Spleen (tissue), 11 donors: ENCODE measurements around the gene TUBD1. TPM values are rescaled to one million over a fixed set of nuclear protein-coding genes. Genes with fewer than 3 reads are reported as not detected.
"Not testable (repeated sequence)": the region's sequence is repeated elsewhere in the genome, so short reads cannot be mapped to it uniquely, and the experiment has no call there.

Source experiments
- DNase-seq: peaks from one replicate; pipeline ENCODE4 v3.0.0-alpha.2; 2020
- H3K27ac ChIP-seq, 8 donors: fragments of 200-600 bp; sonication (generic) in 7 of 8; 1 replicate in 4 of 8; 2 replicates in 4 of 8; pipeline versions ENCODE4 v1.5.0 to v1.8.0; 2016 to 2021; ENCODE audit warnings: inconsistent platforms in 4 of 8, mild to moderate bottlenecking in 4 of 8, moderate library complexity in 1 of 8
- H3K27me3 ChIP-seq, 7 donors: fragments of 200-600 bp; sonication (generic) in 6 of 7; replicated peaks in 1 of 7; 1 replicate in 4 of 7; 2 replicates in 3 of 7; pipeline versions ENCODE4 v1.5.0 to v1.8.0; 2016 to 2021; ENCODE audit warnings: inconsistent platforms in 3 of 7, mild to moderate bottlenecking in 1 of 7
- H3K36me3 ChIP-seq, 6 donors: fragments of 200-600 bp; sonication (generic) in 5 of 6; 1 replicate in 4 of 6; 2 replicates in 2 of 6; pipeline versions ENCODE4 v1.5.0 to v1.8.0; 2016 to 2021; ENCODE audit warnings: inconsistent platforms in 2 of 6
- H3K4me1 ChIP-seq, 6 donors: fragments of 200-600 bp; sonication (generic) in 5 of 6; 1 replicate in 3 of 6; 2 replicates in 3 of 6; pipeline versions ENCODE4 v1.5.0 to v1.8.0; 2016 to 2021; ENCODE audit warnings: inconsistent platforms in 3 of 6
- H3K4me3 ChIP-seq, 8 donors: fragments of 200-600 bp; sonication (generic) in 7 of 8; 1 replicate in 4 of 8; 2 replicates in 4 of 8; pipeline versions ENCODE4 v1.5.0 to v1.8.0; 2016 to 2021; ENCODE audit warnings: inconsistent platforms in 4 of 8, mild to moderate bottlenecking in 4 of 8, moderate library complexity in 2 of 8
- H3K9me3 ChIP-seq, 8 donors: fragments of 200-600 bp; sonication (generic) in 7 of 8; 1 replicate in 4 of 8; 2 replicates in 4 of 8; pipeline versions ENCODE4 v1.5.0 to v1.8.0; 2016 to 2021; ENCODE audit warnings: inconsistent platforms in 4 of 8
- POLR2A ChIP-seq, 3 donors: fragments of 450-650 bp; IDR thresholded peaks; one replicate each; pipeline ENCODE4 v1.5.1; 2017; ENCODE audit warnings: antibody characterized with exemption in 3 of 3, mild to moderate bottlenecking in 1 of 3
- POLR2AphosphoS5 ChIP-seq, 3 donors: sonication (generic); formaldehyde crosslinking; IDR thresholded peaks; one replicate each; pipeline ENCODE4 v1.5.1; 2017; ENCODE audit warnings: antibody characterized with exemption in 3 of 3
- WGBS, 5 donors: extraction: QIAGEN DNeasy Blood & Tissue Kit in 3 of 5; methylation state at CpG; one replicate each; pipeline versions ENCODE4 v1.1.5 to v1.1.7; 2013 to 2018; 5-methylcytosine and 5-hydroxymethylcytosine counted together
- intact Hi-C: fragments of 100-400 bp; cut with DNase I; formaldehyde crosslinking; loops from one replicate; pipeline ENCODE4 v1.15.0; 2023; ENCODE audit warnings: low total_unique reads
- polyA plus RNA-seq, 3 donors: library from polyadenylated mRNA; stranded (reverse); fragments of 200-250 nt; gene quantifications; one replicate each; pipeline ENCODE4 v1.2.1, GENCODE V29; 2013
- total RNA-seq, 7 donors: library from RNA; depleted of rRNA in 3 of 7; stranded (reverse); fragments of >200 nt in 3 of 7; fragmentation: NEBNext Ultra II Directional in 4 of 7; extraction: Animal tissue kit (Norgen Biotek cat#: 25700) in 4 of 7; gene quantifications; one replicate each; pipeline versions ENCODE4 v1.1.0 to v1.2.1, GENCODE V29; 2016 to 2021
- TF ChIP-seq, protein P1 (sequence below), 11 experiments: fragments of 200-600 bp in 7 of 11; fragments of 450-650 bp in 4 of 11; sonication (generic) in 4 of 11; IDR thresholded peaks in 8 of 11; conservative IDR thresholded peaks in 3 of 11; 1 replicate in 7 of 11; 2 replicates in 4 of 11; pipeline versions ENCODE4 v1.4.0 to v1.8.0; 2016 to 2021; ENCODE audit warnings: antibody characterized with exemption in 11 of 11, inconsistent platforms in 4 of 11, mild to moderate bottlenecking in 1 of 11
- donor health status: healthy with polysubstance abuse.
- donor health status: DM: no; HTN: no; CAD: no; lungs with moderate emphysema.
- donor health status: DM: no; HTN: no; CAD: no.
- donor health status: Bipolar disorder and iron deficiency.
- donor health status: healthy.
- donor health status: DM: no; HTN: no; CAD: no.
- donor health status: DM: yes; HTN: yes; CAD: no.

TUBD1 gene
- total and polyA plus RNA-seq, 10 donors: 6.0 to 25.4 (median 10.4) TPM

GRCh38 chr17:59859444-59860025, 33.2 kb downstream of the TUBD1 start:
- H3K4me3 ChIP-seq: no peak overlapping the region
- no peaks in the 10 kb centered on the region for H3K9me3 ChIP-seq
- WGBS, 5 donors: 76 to 95% (median 87%) methylated on average over 2 of the region's 2 CpGs
- H3K27ac ChIP-seq: peak overlapping the region in 2 of 8 donors; percentile 3 to 9
- H3K4me1 ChIP-seq: peaks cover 0 to 27% (median 0%) of the 10 kb centered on the region in 6 donors
- no peak for DNase-seq
- no peak for TF ChIP-seq POLR2AphosphoS5 (IDR thresholded peaks at IDR 0.05)
- TF ChIP-seq, protein P1, sequence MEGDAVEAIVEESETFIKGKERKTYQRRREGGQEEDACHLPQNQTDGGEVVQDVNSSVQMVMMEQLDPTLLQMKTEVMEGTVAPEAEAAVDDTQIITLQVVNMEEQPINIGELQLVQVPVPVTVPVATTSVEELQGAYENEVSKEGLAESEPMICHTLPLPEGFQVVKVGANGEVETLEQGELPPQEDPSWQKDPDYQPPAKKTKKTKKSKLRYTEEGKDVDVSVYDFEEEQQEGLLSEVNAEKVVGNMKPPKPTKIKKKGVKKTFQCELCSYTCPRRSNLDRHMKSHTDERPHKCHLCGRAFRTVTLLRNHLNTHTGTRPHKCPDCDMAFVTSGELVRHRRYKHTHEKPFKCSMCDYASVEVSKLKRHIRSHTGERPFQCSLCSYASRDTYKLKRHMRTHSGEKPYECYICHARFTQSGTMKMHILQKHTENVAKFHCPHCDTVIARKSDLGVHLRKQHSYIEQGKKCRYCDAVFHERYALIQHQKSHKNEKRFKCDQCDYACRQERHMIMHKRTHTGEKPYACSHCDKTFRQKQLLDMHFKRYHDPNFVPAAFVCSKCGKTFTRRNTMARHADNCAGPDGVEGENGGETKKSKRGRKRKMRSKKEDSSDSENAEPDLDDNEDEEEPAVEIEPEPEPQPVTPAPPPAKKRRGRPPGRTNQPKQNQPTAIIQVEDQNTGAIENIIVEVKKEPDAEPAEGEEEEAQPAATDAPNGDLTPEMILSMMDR (IDR thresholded peaks at IDR 0.05 in 8 of 11, conservative IDR thresholded peaks at IDR 0.05 in 3 of 11): peak; percentile 10 to 61 (median 37)
- intact Hi-C loops: no loop called here
- peaks cover 0 to 48% (median 21%) of the 10 kb centered on the region in 6 donors for H3K36me3 ChIP-seq
- no peaks in the 10 kb centered on the region for H3K27me3 ChIP-seq

DNA sequence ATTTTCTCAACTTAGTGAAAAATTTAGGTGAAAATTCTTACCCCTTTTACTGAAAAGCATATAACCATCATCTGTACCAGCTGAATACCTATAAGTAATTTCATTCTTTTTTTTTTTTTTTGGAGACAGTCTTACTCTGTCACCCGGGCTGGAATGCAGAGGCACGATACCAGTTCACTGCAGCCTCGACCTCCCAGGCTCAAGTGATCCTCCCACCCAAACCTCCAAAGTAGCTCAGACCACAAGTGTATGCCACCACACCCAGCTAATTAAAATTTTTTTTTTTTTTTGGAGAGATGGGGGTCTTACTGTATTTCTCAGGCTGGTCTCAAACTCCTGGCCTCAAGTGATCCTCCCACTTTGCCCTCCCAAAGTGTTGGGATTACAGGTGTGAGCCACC, 33.8 kb downstream of the TUBD1 start:
- intact Hi-C loops: no loop called here
- H3K27ac ChIP-seq: peak overlapping the region in 2 of 8 donors; percentile 3 to 9
- WGBS, 5 donors: 66 to 81% (median 75%) methylated on average over 3 of the region's 3 CpGs

GRCh38 chr17:59858167-59858816, 34.5 kb downstream of the TUBD1 start:
- Histone ChIP-seq H3K27ac (peak overlapping the region in 1 of 8 donors; percentile 9), H3K36me3 (peaks cover 0 to 35% (median 18%) of the 10 kb centered on the region in 6 donors), H3K9me3 (no peaks in the 10 kb centered on the region), H3K4me1 (peaks cover 0 to 38% (median 7%) of the 10 kb centered on the region in 6 donors), H3K4me3 (no peak overlapping the region), H3K27me3 (no peaks in the 10 kb centered on the region)
- TF ChIP-seq, protein P1 (IDR thresholded peaks at IDR 0.05 in 8 of 11, conservative IDR thresholded peaks at IDR 0.05 in 3 of 11): no peak
- no peak for TF ChIP-seq POLR2A (IDR thresholded peaks at IDR 0.05)
- no peak for TF ChIP-seq POLR2AphosphoS5 (IDR thresholded peaks at IDR 0.05)
- WGBS, 5 donors: 91 to 95% (median 92%) methylated on average over 5 of the region's 5 CpGs
- no peak for DNase-seq
- intact Hi-C loops: no loop called here

More for the DNA sequence above, 33.8 kb downstream of the TUBD1 start:
- Histone ChIP-seq H3K9me3 (no peaks in the 10 kb centered on the region), H3K36me3 (peaks cover 0 to 42% (median 21%) of the 10 kb centered on the region in 6 donors), H3K4me3 (no peak overlapping the region), H3K27me3 (no peaks in the 10 kb centered on the region), H3K4me1 (peaks cover 0 to 31% (median 1%) of the 10 kb centered on the region in 6 donors)
- no peak for TF ChIP-seq POLR2AphosphoS5 (IDR thresholded peaks at IDR 0.05)
- TF ChIP-seq POLR2A (IDR thresholded peaks at IDR 0.05): no peak
- DNase-seq: no peak

- no peaks in the 10 kb centered on the region for H3K9me3 ChIP-seq
- 87 to 96% (median 96%) methylated on average over 3 of the region's 3 CpGs for WGBS, 5 donors
- intact Hi-C loops: no loop called here
- no peaks in the 10 kb centered on the region for H3K27me3 ChIP-seq
- peak overlapping the region in 4 of 8 donors; percentile 48 to 92 (median 77) for H3K27ac ChIP-seq
- peaks cover 0 to 49% (median 12%) of the 10 kb centered on the region in 6 donors for H3K4me1 ChIP-seq
- no peak for DNase-seq
- H3K36me3 ChIP-seq: peaks cover 0 to 25% (median 9%) of the 10 kb centered on the region in 6 donors
- TF ChIP-seq, protein P1 (IDR thresholded peaks at IDR 0.05 in 8 of 11, conservative IDR thresholded peaks at IDR 0.05 in 3 of 11): no peak
- TF ChIP-seq POLR2AphosphoS5 (IDR thresholded peaks at IDR 0.05) (no peak), POLR2A (IDR thresholded peaks at IDR 0.05) (no peak)
- no peak overlapping the region for H3K4me3 ChIP-seq
These were observed 35.6 kb downstream of the TUBD1 start for GRCh38 chr17:59856859-59857794.

- not testable (repeated sequence) for DNase-seq, H3K36me3 ChIP-seq, H3K9me3 ChIP-seq, H3K4me3 ChIP-seq, H3K27me3 ChIP-seq
- H3K27ac ChIP-seq: peak overlapping the region; percentile 4 to 92 (median 68)
- intact Hi-C loops: loop anchor here (5.0 kb wide), 1 partner anchor 102 kb away; no protein-coding TSS in a partner anchor
- 92 to 94% (median 93%) methylated on average over 10 of the region's 10 CpGs for WGBS, 5 donors
- peaks cover 5 to 74% (median 17%) of the 10 kb centered on the region in 6 donors for H3K4me1 ChIP-seq
These were observed 38.6 kb downstream of the TUBD1 start for GRCh38 chr17:59853919-59854729.
